Limb (tissue), 2 donors: ENCODE measurements around the gene FAM161A.
"Not testable (repeated sequence)": the region's sequence is repeated elsewhere in the genome, so short reads cannot be mapped to it uniquely, and the experiment has no call there.

Experiments
- DNase-seq, 2 donors: peaks; one replicate each; pipeline ENCODE4 v3.0.0-alpha.2; 2016; ENCODE audit errors: extremely low spot score in 2 of 2

The FAM161A gene

GRCh38 chr2:61841286-61841685 lies 12.6 kb downstream of the FAM161A start:
- no peak for DNase-seq

DNA sequence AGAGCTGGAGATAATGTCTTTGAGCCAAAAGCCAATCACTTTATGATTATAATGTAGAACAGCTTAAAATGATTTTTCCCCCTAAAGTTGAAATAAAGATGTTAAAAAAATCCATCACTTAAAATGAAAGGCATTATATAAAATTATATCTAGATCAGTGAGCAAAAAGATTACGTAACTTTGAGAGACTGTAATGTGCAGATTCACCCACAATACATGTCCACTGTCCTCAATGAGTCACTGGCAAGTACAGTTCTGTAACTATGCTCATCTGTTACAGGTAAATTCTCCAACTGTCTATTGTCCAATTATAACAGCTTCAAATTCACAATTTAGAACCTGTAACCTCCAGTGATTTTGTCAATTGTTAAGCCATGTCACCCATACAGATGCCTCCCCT lies 19.0 kb downstream of the FAM161A start:
- DNase-seq: no peak

- DNase-seq: no peak
These were observed 19.9 kb downstream of the FAM161A start for GRCh38 chr2:61833971-61834370.

DNA sequence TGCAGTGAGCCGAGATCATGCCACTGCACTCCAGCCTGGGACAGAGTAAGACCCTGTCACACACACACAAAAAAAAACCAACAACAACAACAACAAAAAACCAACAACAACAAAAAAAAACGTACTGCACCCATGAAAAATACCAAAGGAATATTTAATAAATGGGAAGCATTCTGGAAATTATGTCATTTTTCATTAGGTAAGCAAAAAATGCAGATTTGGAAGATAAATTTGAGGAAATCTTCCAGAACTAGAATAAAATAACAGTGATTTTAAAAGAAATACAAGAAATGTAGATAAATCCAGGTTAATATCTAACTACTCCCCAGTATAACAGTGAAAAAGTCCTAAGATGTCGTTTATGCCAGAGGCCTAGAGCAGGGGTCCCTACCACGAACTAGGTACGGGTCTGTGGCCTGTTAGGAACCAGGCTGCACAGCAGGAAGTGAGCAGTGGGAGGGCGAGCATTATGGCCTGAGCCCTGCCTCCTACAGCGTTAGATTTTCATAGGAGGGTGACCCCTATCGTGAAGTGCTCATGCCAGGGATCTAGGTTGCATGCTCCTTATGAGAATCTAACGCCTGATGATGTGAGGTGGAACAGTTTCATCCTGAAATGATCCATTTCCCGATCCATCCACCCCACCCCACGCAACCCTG lies 21.5 kb downstream of the FAM161A start:
- no peak for DNase-seq

DNA sequence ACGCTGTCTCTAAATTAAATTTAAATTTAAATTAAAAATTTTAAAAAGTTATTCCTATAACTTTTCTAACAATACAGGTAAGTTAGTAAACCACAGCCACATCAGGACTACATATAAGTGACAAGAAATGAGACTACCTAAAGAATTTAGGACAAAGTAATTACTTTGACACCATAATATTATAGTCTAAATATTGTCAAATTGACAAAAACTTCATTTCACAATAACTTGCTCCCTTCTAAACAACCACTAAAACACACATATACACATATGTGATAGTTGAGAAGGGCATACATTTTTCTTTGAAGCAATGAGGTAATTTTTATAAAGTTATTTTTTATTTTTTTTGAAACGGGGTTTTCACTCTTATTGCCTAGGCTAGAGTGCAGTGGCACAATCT lies 31.6 kb downstream of the FAM161A start:
- no peak for DNase-seq

DNA sequence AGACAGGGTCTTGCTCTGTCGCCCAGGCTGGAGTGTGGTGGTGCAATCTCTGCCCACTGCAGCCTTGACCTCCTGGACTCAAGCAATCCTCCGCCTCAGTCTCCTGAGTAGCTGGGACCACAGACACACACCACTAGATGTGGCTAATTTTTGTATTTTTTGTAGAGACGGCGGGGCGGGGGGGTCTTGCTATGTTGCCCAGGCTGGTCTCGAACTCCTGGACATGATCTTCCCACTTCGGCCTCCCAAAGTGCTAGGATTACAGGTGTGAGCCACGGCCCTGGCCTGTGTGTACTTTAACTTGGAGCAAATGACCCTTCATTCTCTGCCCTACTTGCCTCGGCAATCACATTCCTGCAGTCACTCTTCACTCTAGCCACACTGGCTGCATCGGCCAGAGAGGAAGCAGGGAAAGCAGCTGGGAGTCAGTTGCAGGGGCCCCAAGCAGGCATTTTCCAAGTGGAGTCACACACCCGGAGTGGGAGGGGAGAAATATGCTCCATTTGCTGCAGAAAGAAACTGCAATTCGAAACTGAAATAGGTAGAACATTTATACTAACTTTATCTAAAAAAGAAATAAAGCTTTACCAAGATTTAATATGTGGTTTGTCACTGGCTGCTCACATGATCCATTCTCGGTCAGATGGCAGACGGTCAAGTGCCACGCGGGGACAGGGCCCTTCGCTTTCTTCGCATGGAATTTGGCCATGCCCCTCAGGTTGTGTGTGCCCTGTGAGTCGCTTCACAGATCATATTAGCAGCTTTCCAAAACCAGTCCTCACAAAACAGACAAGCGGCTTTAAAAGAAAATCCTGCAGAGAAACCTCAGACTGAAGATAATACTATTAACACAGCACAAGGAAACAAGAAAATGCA lies 37.1 kb downstream of the FAM161A start:
- DNase-seq: no peak

- DNase-seq: no peak
These were observed 39.2 kb downstream of the FAM161A start for GRCh38 chr2:61814539-61815160.

DNA sequence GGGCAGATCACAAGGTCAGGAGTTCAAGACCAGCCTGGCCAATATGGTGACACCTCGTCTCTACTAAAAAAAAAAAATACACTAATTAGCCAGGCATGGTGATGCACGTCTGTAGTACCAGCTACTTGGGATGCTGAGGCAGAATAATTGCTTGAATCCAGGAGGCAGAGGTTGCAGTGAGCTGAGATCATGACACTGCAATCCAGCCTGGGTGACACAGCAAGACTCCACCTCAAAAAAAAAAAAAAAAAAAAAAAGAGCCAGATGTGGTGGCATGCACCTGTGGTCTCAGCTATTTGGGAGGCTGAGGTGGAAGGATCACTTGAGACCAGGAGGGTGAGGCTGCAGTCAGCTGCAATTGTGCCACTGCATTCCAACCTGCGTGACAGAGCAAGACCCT lies 40.5 kb downstream of the FAM161A start:
- not testable (repeated sequence) for DNase-seq

GRCh38 chr2:61811821-61812220 lies 42.0 kb downstream of the FAM161A start:
- no peak for DNase-seq

DNA sequence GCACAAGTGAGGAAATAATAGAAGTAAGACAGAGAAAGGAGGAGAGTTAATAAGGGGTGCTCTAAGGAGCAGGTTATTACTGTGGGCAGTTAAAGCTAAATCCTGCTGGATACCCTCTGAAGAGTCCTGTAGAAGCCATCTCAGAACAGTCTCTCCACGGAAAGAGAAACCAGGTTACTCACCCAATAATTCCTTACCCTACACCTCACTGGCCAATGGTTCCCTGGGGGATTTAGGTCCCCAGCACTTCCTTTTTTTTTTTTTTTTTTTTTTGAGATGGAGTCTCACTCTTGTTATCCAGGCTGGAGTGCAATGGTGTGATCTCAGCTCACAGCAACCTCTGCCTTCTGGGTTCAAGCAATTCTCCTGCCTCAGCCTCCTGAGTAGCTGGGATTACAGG lies 43.7 kb downstream of the FAM161A start:
- DNase-seq: not testable (repeated sequence)

DNA sequence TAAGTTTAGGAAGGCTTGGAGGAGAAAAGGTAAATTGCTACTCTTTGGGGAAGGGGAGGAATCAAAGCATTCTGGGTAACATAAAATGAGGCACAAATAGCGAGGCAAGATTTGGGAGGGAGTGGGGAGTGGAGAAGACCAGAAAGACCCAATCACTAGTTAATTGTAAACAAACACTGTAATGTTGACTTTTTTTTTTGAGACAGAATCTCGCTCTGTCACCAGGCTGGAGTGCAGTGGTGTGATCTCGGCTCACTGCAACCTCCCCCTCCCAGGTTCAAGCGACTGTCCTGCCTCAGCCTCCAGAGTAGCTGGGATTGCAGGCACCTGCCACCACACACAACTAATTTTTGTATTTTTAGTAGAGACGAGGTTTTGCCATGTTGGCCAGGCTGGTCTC lies 45.2 kb downstream of the FAM161A start:
- not testable (repeated sequence) for DNase-seq

GRCh38 chr2:61807036-61807757 lies 46.7 kb downstream of the FAM161A start:
- DNase-seq: no peak

DNA sequence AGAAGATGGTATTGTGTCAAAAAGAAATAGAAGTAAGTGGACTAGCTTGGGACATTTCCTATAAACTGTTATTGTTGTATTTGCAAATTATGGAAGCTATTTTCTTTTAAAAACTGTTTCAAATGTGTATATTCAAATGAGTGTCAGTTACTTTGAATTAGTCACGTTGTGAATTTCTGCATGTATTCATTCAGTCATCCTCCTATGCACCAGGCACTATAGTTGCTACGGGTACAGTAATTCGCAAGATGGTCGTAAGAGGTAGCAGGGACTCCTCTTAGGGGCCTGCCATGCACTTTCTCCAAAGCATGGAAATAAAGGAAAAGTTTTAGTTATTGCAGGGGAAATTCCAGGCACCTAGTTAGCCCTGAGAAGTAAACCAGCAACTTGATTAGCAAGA lies 51.3 kb downstream of the FAM161A start:
- DNase-seq: no peak

DNA sequence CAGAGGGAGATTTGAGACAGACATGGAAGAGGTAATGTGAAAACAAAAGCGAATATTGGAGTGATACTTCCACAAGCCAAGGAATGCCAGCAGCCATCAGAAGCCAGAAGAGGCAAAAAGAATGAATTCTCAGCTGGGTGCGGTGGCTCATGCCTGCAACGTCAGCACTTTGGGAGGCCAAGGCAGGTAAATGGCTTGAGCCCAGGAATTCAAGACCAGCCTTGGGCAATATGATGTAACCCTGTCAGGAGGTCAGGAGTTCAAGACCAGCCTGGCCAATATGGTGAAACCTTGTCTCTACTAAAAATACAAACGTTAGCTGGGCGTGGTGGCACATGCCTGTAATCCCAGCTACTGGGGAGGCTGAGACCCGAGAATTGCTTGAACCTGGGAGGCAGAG lies 54.8 kb downstream of the FAM161A start:
- DNase-seq: no peak

DNA sequence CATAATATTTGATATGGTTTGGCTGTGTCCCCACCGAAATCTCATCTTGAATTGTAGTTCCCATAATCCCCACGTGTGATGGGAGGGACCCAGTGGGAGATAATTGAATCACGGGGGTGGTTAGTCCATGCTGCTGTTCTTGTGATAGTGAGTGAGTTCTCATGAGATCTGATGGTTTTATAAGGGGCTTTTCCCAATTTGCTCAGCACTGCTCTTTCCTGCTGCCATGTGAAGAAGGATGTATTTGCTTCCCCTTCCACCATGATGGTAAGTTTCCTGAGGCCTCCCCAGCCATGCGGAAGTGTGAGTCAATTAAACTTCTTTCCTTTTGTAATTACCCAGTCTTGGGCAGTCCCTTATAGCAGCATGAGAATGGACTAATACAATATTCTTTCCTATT lies 56.4 kb downstream of the FAM161A start:
- not testable (repeated sequence) for DNase-seq

GRCh38 chr2:61795408-61795807 lies 58.5 kb downstream of the FAM161A start:
- DNase-seq: no peak

DNA sequence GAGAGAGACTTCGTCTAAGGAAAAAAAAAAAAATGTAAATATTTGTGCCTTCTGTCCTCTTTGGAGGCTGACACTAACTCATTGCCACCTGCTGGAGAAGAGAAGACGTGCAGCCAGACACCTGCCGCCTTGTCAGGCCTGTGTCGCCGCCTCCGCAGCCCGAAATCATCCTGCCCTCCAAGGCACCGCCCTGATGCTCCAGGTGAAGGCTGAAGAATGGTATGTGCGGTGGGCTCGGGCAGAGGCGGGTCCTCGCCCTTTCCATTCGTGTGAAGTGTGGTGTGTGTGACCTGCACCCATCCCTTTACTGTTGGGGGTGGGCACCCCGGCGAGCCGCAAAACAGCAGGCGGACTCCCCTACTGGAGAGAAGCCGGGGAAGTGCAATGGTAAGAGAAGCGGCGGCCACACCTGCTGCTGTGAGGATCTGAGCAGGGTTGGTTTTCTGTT lies 60.4 kb downstream of the FAM161A start:
- DNase-seq: peak; percentile 25 to 64

GRCh38 chr2:61792355-61792890 lies 61.4 kb downstream of the FAM161A start:
- DNase-seq: no peak

DNA sequence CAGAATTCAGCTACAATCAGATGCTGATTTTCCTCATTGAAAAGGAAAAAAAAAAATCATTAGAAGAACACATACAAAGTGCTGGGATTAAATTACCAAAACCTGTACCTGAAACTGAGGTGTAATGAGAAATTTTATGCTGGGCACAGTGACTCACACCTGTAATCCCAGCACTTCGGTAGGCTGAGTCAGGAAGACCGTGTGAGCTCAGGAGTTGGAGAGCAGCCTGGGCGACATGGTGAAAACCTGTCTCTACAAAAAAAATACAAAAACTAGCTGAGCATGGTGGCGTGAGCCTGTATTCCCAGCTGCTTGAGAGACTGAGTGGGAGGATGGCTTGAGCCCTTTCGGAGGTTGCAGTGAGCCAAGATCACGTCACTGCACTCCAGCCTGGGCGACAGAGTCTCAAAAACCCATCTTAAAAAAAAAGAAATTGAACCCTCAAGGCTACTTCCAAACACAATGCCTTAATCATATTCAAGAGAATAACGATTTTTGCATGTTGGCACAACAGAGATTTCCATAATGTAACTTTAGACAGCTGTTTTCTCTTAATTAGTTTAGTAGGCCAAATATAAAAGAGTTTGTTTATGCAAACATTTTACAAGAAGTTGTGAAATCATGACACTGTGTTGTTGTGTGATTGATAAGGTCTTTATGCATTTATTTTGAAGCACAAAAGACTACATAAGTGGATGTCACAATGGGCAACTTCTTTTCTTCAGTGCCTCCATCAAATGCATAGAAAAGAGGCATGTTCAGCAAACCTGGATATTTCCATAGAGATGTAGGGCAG lies 63.9 kb downstream of the FAM161A start:
- DNase-seq: no peak

- DNase-seq: no peak
These were observed 65.8 kb downstream of the FAM161A start for GRCh38 chr2:61787941-61788563.
